Activated T-cell treated with anti-CD3 and anti-CD28 coated beads for 4 hours (primary cell): ENCODE measurements around the gene KAT2B.
"Not testable (repeated sequence)": the region's sequence is repeated elsewhere in the genome, so short reads cannot be mapped to it uniquely, and the experiment has no call there.

Experiments used
- DNase-seq: peaks from one replicate; pipeline ENCODE4 v3.0.0-alpha.2; 2020

The KAT2B gene

DNA sequence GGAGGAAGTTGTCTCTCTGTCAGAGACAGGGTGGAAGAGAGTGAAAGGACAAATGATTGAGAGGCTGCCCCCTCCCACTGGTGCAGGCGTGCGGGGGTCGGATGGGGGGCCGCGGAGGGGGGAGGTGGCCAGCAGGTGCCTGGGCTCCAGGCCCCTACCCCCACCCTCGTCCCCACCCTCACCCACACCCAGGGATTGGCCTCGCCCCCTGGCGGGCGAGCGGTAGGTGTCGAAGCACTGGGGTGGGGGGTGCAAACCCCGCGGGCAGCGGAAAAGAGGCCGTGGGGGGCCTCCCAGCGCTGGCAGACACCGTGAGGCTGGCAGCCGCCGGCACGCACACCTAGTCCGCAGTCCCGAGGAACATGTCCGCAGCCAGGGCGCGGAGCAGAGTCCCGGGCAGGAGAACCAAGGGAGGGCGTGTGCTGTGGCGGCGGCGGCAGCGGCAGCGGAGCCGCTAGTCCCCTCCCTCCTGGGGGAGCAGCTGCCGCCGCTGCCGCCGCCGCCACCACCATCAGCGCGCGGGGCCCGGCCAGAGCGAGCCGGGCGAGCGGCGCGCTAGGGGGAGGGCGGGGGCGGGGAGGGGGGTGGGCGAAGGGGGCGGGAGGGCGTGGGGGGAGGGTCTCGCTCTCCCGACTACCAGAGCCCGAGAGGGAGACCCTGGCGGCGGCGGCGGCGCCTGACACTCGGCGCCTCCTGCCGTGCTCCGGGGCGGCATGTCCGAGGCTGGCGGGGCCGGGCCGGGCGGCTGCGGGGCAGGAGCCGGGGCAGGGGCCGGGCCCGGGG is at the start of gene KAT2B:
KAT2B (plus strand) TSS at position 682 of the 783 bp plus-strand sequence; CDS start at position 714, 32 bp downstream.
- DNase-seq = peak; percentile 74

- DNase-seq = no peak
Measured at GRCh38 chr3:19994796-19995195, 45.5 kb upstream of the KAT2B start.

- no peak for DNase-seq
Measured at GRCh38 chr3:19997502-19997901, 42.7 kb upstream of the KAT2B start.

DNA sequence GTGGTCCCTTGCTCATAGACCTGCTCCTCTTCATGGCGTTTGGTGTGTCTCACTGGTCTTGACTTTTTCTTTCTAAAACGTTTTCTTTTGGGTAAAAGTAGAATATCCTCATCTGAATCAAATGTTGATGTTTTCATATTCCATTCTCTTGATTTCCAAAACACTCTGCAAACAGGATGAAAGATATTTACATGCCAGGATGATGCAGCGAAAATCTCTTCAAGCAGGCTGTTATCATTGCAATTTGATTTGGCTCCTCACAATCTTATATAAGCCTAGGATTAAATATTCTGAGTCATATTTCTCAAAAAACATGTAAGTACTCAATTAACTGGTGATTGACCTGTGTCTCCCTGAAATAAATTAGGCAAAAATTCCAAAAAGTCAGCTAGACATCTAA is 38.3 kb upstream of the KAT2B start:
- no peak for DNase-seq

DNA sequence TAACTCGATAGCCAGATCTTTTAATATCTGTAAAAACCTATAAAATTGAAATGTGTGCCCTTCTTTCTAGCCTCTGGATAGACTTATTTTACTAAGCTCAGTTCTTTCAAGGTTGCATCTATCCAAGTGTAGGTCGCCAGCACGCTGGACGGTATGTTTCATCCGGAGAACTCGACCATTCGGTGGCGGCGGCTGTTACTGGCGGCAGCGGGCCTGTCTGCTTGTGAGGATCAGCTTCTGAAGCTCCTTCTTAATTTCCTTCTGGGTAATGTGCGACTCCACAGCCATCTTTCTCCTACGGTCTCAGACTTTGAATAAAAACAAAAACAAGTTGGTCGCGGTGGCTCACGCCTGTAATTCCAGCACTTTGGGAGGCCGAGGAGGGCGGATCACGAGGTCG is 32.3 kb upstream of the KAT2B start:
- DNase-seq = no peak

- DNase-seq = no peak
Measured at GRCh38 chr3:20008646-20009045, 31.6 kb upstream of the KAT2B start.

DNA sequence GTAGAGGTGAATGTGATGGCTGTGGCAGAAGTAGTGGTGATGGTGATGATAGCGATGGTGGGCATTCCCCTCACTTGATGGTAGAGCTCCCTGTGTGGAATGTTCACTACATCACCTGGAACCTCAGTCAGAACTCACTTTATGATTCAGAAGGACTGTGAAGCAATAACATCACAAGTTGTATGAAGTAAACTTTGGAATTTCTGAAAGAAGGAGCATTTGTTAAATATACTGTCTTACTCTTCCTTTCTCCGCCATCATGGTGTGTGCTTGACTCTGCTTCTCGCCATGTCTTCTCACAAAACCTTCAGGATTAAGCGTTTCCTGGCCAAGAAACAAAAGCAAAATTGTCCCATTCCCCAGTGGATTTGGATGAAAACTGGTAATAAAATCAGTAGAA is 28.1 kb upstream of the KAT2B start, which contains the start of gene PP2D1:
PP2D1 (minus strand) TSS at position 101 of the 400 bp plus-strand sequence. CDS start 192 bp downstream, outside the sequence.
- no peak for DNase-seq

DNA sequence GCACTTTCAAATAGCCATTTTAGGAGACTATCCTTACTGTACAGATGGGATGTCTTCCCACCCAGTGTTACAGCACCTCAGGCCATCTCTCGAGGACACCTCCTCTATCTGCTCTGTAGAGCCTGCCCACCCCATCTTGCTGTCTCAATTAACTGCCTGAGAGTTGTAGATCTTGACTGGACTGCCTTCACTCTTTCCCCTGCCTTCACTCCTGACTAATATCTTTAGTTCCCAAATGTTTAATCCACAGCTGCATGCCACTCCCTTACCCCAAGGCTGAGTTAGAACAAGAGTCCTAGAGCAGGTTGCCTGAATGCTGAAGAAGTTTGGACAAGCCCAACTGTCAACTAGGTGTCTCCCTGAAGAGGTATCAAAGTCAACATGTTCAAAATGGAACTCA is 26.9 kb upstream of the KAT2B start:
- no peak for DNase-seq

DNA sequence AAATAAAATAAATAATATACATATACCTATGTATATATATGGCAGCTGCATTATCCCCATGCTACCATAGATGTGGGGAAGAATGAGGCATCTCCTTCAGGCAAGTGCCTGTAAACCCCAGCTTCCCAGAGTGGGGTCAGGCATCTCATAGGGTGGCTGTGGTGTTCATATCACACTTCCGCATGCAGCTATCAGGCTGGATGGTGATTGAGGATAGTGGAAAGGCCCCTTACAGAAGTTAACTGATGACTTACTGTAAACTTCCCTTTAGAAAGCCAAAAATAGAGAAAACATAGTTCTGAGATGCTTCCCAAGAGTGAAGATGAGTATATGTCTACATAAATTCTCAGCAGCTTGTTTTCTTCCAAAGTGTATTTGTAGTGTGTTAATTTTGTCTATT is 24.7 kb upstream of the KAT2B start:
- DNase-seq = no peak

DNA sequence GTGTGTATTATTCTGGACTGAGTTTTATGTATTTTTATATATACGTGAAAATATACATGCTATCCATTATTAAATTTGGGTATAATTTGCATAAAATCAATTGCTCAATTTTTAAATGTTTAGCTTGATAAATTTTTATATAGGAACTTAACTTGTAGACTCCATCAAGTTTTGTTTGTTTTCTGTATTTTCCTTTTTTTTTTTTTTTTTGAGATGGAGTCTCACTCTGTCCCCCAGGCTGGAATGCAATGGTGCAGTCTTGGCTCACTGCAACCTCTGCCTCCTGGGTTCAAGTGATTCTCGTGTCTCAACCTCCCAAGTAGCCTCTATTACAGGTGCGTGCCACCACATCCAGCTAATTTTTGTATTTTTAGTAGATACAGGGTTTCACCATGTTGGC is 24.2 kb upstream of the KAT2B start:
- not testable (repeated sequence) for DNase-seq

DNA sequence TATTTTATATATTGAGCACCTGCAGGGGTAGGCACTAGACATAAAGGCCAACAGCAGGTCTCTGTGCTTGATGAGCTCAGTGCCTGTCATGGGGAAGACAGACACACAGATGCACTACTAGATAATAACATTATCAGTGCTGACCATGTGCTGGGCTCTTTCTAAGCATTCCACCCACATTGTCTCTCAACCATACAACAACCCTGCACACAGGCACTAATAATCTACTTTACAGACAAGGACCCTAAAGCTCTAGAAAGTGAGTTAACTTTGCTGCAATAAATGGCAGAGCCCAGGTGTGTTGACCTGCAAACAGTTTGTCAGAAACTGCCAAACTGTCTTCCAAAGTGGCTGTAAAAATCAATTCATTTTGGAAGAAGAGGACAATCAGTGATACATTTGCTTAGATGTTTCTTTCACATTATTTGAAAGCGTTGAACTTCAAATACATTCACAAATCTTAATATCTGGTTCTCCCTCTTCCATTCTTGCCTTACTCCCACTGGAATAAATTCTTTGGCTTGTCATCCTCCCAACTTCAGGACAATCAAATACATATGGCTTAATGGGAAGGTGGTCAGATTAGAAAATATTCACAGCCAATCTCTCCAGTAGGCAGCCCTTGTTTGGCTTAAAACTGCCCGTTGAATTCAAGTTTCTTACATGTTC is 17.2 kb upstream of the KAT2B start:
- no peak for DNase-seq

DNA sequence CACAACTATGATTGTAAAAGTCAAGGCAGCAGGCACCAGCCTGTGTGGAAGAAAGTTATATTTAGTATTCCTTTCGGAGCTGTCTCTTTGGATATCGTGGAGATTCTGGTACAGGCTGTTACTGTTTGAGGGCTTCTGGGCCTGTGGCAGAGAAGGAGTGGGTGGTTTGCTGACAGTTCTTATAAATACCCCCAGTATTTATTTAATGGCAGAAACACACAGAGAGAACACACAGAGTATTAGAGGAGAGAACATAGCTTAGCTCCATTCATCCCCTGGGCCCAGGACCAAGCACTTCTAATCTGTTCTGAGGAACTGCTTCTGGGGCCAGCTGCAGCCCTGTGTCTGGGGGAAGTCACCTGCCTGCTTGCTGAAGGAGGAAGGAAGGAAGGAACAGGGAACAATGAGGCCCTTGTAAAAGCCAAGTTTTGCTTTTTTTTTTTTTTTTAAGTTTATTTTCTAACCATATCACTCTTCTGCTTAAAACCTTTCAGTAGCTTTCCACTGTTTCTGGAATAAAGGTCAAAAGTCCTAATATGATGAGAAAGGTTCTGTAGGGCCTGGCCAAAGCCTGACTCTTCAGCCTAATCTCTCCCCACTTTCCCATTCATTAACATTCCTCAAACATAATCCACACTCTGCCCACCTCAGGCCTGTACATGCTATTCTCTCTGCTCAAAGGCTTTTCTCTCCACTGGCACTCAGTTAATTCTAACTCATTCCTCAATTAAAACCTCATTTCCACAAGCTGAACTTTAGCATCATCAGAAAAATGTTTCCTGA is 16.4 kb upstream of the KAT2B start:
- no peak for DNase-seq

DNA sequence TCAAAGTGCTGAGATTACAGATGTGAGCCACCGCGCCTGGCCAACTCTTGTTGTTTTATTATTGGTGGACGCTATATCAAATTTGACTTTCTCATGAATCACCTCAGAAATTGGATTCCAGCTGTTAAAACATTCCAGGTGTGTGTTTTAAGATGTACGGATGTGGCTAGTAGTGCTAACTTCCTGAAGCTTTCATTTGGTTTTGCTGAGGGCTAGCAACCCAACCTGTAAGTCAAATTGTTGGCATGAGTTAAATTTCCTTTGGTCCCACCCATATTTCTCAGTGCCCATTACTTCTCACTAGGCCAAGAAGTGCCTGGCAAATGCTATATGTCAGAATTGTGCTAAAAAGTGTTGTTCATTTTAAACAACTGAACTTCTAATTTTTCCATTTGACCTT is 13.1 kb upstream of the KAT2B start:
- no peak for DNase-seq

- DNase-seq = no peak
Measured at GRCh38 chr3:20028905-20029331, 11.3 kb upstream of the KAT2B start.

GRCh38 chr3:20031939-20032338 is 8.3 kb upstream of the KAT2B start:
- not testable (repeated sequence) for DNase-seq

- no peak for DNase-seq
Measured at GRCh38 chr3:20035019-20035418, 5.2 kb upstream of the KAT2B start.

DNA sequence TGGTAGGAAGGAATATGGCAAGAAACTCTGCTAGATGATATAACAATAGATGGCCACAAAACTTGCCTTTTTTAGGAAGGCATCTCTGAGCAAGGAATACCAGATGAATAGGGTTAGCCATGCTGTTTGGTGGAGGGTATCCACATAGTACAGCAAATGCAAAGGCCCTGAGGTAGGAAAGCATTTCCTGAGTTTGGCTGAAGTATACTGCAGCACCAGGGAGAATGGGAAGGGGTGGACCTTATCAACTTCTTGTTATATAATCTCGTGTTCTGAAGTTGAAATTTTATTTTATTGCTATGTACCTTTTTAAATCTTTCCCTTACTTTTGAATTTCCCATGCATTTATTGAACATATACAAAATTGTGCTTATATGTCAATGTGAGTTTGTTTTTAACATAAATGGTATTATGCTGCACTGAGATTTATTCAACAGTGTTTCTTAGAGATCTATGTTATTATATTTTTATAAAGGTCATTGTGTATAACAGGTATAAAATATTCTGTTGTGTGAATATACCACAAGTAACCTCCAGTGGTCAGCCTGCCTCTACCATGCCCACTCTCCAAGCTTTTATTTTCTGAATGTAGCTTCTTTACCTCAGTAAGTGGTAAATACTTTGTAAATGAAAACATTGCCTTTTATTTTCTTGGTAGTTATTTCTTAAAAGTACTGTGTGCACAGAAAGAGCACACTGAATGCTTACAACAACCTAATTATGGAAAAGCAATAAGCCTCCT is 2.8 kb upstream of the KAT2B start:
- DNase-seq = no peak

DNA sequence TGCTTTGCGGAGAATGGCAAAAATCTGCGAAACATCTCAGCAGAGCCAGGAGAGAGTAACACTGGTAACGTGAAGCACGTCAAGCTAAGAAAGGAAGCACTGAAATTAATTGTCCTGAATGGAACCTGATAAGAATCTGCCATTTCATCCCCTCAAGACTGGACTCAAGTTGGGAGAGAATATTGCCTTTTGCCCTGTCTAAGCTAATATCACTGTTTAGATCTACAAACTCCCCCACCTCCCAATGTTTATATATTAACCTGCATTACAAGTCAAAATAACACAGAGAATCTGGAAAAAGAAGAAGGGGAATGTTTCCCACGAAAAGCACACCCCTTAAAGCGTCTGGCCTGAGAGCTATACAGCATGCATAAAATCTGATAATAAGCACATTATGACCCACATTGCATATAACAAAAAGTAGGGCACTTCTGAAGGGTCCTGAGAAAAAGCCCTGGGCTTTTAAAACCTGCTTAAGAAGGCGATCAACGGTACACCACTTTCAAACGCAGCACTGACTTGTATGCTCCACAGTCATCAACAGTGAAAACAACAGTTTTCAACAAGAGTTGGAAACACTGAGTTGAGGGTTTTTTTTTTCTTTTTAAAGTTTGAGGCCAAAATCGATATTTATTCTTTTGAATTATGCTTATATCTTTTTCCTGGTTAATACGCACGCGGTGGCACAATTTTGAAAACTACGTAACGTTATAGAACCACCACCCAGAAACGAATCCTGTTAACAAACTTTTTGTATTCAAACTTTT is 1.4 kb upstream of the KAT2B start:
- DNase-seq = no peak

DNA sequence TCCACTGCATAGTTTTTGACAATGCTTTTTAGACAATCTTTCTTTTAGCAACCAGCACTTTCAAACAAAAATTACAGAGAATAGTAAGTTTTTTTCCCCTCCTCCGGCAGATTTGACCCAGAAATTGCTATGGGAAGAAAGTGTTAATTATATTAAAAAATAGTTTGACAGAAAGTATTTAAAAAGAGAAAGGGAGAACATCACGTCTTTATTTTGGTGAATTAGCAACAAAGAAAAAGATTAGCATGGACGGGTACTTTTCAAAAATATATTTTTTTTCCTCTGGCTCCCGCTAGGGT is 831 bp upstream of the KAT2B start:
- DNase-seq = no peak

DNA sequence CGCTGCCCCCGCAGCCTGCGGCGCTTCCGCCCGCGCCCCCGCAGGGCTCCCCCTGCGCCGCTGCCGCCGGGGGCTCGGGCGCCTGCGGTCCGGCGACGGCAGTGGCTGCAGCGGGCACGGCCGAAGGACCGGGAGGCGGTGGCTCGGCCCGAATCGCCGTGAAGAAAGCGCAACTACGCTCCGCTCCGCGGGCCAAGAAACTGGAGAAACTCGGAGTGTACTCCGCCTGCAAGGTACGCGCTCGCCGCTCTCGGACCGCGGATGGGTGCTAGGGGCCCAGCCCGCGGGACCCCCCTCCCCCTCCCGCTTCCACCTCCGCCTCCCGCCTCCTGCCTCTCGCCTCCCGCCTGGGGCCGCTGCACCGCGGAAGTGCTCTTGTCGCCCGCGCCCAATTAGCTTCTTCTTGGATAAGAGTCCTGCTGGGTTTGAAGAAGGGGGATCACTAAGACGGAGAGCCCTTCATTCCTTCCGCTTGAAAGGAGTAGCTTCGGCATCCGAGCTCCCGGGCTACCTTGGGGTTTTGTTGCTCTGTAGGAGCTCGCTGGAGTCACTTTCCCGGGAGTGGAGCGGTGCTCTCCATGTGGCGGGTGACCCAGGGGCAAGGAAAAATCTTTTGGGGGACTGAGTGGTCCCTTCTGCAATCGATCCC is 426 bp downstream of the KAT2B start:
- DNase-seq = peak; percentile 38

DNA sequence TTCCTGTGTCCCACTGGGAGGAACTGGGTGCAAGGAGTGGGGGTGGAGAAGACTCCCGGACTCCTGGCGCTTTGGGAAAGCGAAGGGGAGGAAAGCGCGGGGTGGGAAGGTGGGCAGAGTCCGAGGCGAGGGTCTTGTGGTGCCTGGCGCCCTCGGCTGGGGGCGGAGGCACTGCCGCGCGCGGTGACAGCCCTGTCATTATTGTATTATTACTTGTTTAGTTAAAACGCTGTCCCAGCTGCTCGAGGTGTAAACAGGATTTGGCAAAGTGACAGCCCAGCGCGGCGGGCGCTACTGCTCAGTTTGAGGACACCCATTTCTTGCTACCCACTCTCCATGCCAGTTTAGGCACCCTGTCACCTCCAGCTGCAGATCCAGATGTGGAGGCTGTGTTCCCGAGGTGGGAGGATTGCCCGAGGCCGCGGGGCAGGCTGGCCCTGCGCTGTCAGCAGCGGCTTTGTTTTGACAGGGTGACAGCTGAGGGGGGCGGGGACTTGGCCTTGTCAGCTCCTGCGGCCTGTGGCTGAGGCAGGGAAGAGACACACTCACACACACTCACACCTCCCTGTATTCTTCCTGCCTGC is 1.0 kb downstream of the KAT2B start:
- DNase-seq = peak; percentile 63
